Measurements from ENCODE around the gene SNAPIN. TPM values are rescaled to one million over a fixed set of nuclear protein-coding genes. Genes with fewer than 3 reads are reported as not detected.

Gene SNAPIN
- total RNA-seq, 1 experiment from 2014 or later, result 82.0 TPM

GRCh38 chr1:153628638-153629342 lies 29.7 kb upstream of the SNAPIN start:
- H3K4me2 ChIP-seq (ENCODE audit: low read length), result no peak overlapping the region
- intact Hi-C loops (cut with micrococcal nuclease), result no loop called here
- CTCF ChIA-PET, result interaction anchor here (1.0 kb wide), 1 partner anchor 11 kb away, joined by 3 read pairs; no protein-coding TSS in a partner anchor

GRCh38 chr1:153629343-153629665 lies 29.2 kb upstream of the SNAPIN start:
- intact Hi-C loops (cut with micrococcal nuclease), result no loop called here
- Histone ChIP-seq H4K20me1 (ENCODE audit: low read length) (no peaks in the 10 kb centered on the region), H2AFZ (ENCODE audit: low read length) (no peak overlapping the region), H3K4me2 (ENCODE audit: low read length) (no peak overlapping the region), H3K9ac (ENCODE audit: low read length) (no peak overlapping the region), H3K36me3 (ENCODE audit: low read depth, low read length) (peaks cover 11% of the 10 kb centered on the region; the same call in 1 of the 2 replicates), H3K4me1 (ENCODE audit: insufficient read depth, low read length) (peaks cover 38% of the 10 kb centered on the region), H3F3A (ENCODE audit: low read length, unreplicated experiment) (no peaks in the 10 kb centered on the region), H3K79me2 (ENCODE audit: low read length) (peaks cover 37% of the 10 kb centered on the region), H3K4me3 (ENCODE audit: low read length) (no peak overlapping the region), H3K9me2 (replicated peaks; ENCODE audit: low read length) (no peaks in the 10 kb centered on the region), H3K9me3 (ENCODE audit: low read length) (no peaks in the 10 kb centered on the region), H3K27ac (ENCODE audit: low read length) (no peak overlapping the region), H3K27me3 (ENCODE audit: low read length) (no peaks in the 10 kb centered on the region)
- TF ChIP-seq CTCF (conservative IDR thresholded peaks at IDR 0.05; ENCODE audit: low read depth, low read length) (no peak), EZH2 (IDR thresholded peaks at IDR 0.05; ENCODE audit: low read length, unreplicated experiment) (no peak), EZH2phosphoT487 (IDR thresholded peaks at IDR 0.05; ENCODE audit: borderline replicate concordance, low read length) (no peak)
- ChIA-PET CTCF (interaction anchor here (1.0 kb wide), 1 partner anchor 12 kb away, joined by 3 read pairs; no protein-coding TSS in a partner anchor), POLR2A (ENCODE audit: unreplicated experiment) (no interaction called here)
- no peak for DNase-seq
- no peak for ATAC-seq
- no TSS peak for BruUV-seq (replicated peaks)

More at GRCh38 chr1:153628638-153629342, 29.7 kb upstream of the SNAPIN start:
- peaks cover 16% of the 10 kb centered on the region; the same call in 1 of the 2 replicates for H3K36me3 ChIP-seq (ENCODE audit: low read depth, low read length)
- H3K27ac ChIP-seq (ENCODE audit: low read length), result no peak overlapping the region
- H3K9me2 ChIP-seq (replicated peaks; ENCODE audit: low read length), result no peaks in the 10 kb centered on the region
- no peaks in the 10 kb centered on the region for H3K9me3 ChIP-seq (ENCODE audit: low read length)
- POLR2A ChIA-PET (ENCODE audit: unreplicated experiment), result no interaction called here
- H2AFZ ChIP-seq (ENCODE audit: low read length), result no peak overlapping the region
- H3K27me3 ChIP-seq (ENCODE audit: low read length), result no peaks in the 10 kb centered on the region
- no peak overlapping the region for H3K4me3 ChIP-seq (ENCODE audit: low read length)
- peaks cover 37% of the 10 kb centered on the region for H3K79me2 ChIP-seq (ENCODE audit: low read length)
- H3K9ac ChIP-seq (ENCODE audit: low read length), result no peak overlapping the region
- TF ChIP-seq EZH2phosphoT487 (IDR thresholded peaks at IDR 0.05; ENCODE audit: borderline replicate concordance, low read length) (no peak), CTCF (conservative IDR thresholded peaks at IDR 0.05; ENCODE audit: low read depth, low read length) (no peak), EZH2 (IDR thresholded peaks at IDR 0.05; ENCODE audit: low read length, unreplicated experiment) (no peak)
- BruUV-seq (replicated peaks), result no TSS peak
- DNase-seq, result no peak
- peaks cover 41% of the 10 kb centered on the region for H3K4me1 ChIP-seq (ENCODE audit: insufficient read depth, low read length)
- H3F3A ChIP-seq (ENCODE audit: low read length, unreplicated experiment), result no peaks in the 10 kb centered on the region
- no peaks in the 10 kb centered on the region for H4K20me1 ChIP-seq (ENCODE audit: low read length)
- no peak for ATAC-seq

- no peaks in the 10 kb centered on the region for H3F3A ChIP-seq (ENCODE audit: low read length, unreplicated experiment)
- no peaks in the 10 kb centered on the region for H3K9me3 ChIP-seq (ENCODE audit: low read length)
- no peaks in the 10 kb centered on the region for H3K9me2 ChIP-seq (replicated peaks; ENCODE audit: low read length)
- H3K79me2 ChIP-seq (ENCODE audit: low read length), result peaks cover 37% of the 10 kb centered on the region
- ATAC-seq (no peak), DNase-seq (no peak)
- no peak overlapping the region for H3K4me2 ChIP-seq (ENCODE audit: low read length)
- POLR2A ChIA-PET (ENCODE audit: unreplicated experiment), result no interaction called here
- BruUV-seq (replicated peaks), result no TSS peak
- no peak overlapping the region for H3K4me3 ChIP-seq (ENCODE audit: low read length)
- intact Hi-C loops (cut with micrococcal nuclease), result no loop called here
- H3K27ac ChIP-seq (ENCODE audit: low read length), result no peak overlapping the region
- H3K27me3 ChIP-seq (ENCODE audit: low read length), result no peaks in the 10 kb centered on the region
- CTCF ChIA-PET, result no interaction called here
- no peak overlapping the region for H2AFZ ChIP-seq (ENCODE audit: low read length)
- peaks cover 7% of the 10 kb centered on the region; the same call in 1 of the 2 replicates for H3K36me3 ChIP-seq (ENCODE audit: low read depth, low read length)
- peaks cover 33% of the 10 kb centered on the region for H3K4me1 ChIP-seq (ENCODE audit: insufficient read depth, low read length)
- no peak overlapping the region for H3K9ac ChIP-seq (ENCODE audit: low read length)
- no peaks in the 10 kb centered on the region for H4K20me1 ChIP-seq (ENCODE audit: low read length)
- no peak for TF ChIP-seq EZH2phosphoT487 (IDR thresholded peaks at IDR 0.05; ENCODE audit: borderline replicate concordance, low read length)
- TF ChIP-seq CTCF (conservative IDR thresholded peaks at IDR 0.05; ENCODE audit: low read depth, low read length), result no peak
- TF ChIP-seq EZH2 (IDR thresholded peaks at IDR 0.05; ENCODE audit: low read length, unreplicated experiment), result no peak
Observed at GRCh38 chr1:153629971-153630370, 28.5 kb upstream of the SNAPIN start.

Measured in PC-3 (cell line).